ENCODE measurements around the gene MYO10. TPM values are rescaled to one million over a fixed set of nuclear protein-coding genes. Genes with fewer than 3 reads are reported as not detected.

Gene MYO10
- total and polyA plus RNA-seq, 2 of the 8 experiments (the other 6 are each of a cell fraction or from before 2014, with no cell fraction given) = 21.5 to 107 TPM

GRCh38 chr5:16757146-16757545 is 178.9 kb downstream of the MYO10 start:
- no peaks in the 10 kb centered on the region for H3K9me3 ChIP-seq (ENCODE audit: insufficient read depth in 2 of 2, low read depth in 1 of 2, low read length in 1 of 2)
- H2BK15ac ChIP-seq (ENCODE audit: low read length) = no peak overlapping the region
- no peak overlapping the region for H3K27ac ChIP-seq (ENCODE audit: low read depth, low read length)
- H3K27me3 ChIP-seq (replicated peaks in 1 of 4; ENCODE audit: control insufficient read depth in 3 of 4, extremely low read depth in 1 of 4, insufficient read depth in 3 of 4, low read length in 3 of 4) = no peaks in the 10 kb centered on the region
- CTCF ChIA-PET (ENCODE audit: partially characterized antibody) = interaction anchor here (0.6 to 2.4 kb wide), 7 partner anchors 19 to 746 kb away, joined by 3 to 8 read pairs (median 3); no protein-coding TSS in a partner anchor
- H2BK12ac ChIP-seq (ENCODE audit: low read depth, low read length) = no peak overlapping the region
- no peak overlapping the region for H4K91ac ChIP-seq (replicated peaks; ENCODE audit: insufficient read length, low read length)
- no peaks in the 10 kb centered on the region for H3K79me1 ChIP-seq (ENCODE audit: low read depth, low read length)
- no peak overlapping the region for H4K5ac ChIP-seq (ENCODE audit: insufficient read length, low read depth, low read length)
- H2AK5ac ChIP-seq (ENCODE audit: low read depth, low read length) = no peak overlapping the region
- H3K4me2 ChIP-seq (ENCODE audit: insufficient read depth in 1 of 2, low read depth in 2 of 2, low read length in 2 of 2) = no peak overlapping the region
- POLR2A ChIA-PET (ENCODE audit: partially characterized antibody) = interaction anchor here (3.1 kb wide), 1 partner anchor 19 kb away, joined by 17 read pairs; no protein-coding TSS in a partner anchor
- WGBS, 2 experiments (ENCODE audit: extremely low coverage in 1 of 2, insufficient coverage in 1 of 2, insufficient read length in 1 of 2, insufficient replicate concordance in 2 of 2, low coverage in 1 of 2, low lambda C conversion rate in 2 of 2, missing lambda C conversion rate in 1 of 2) = 62% methylated on average over 4 of the region's 6 CpGs; no CpG with 5 or more reads in 1 of the 2 experiments
- H3K9ac ChIP-seq (replicated peaks in 1 of 4; ENCODE audit: extremely low read depth in 1 of 4, low read depth in 3 of 4, low read length in 3 of 4) = no peak overlapping the region
- H4K20me1 ChIP-seq (replicated peaks in 1 of 2; ENCODE audit: control insufficient read depth in 1 of 2, insufficient read depth in 2 of 2, low read length in 2 of 2) = no peaks in the 10 kb centered on the region
- no peak overlapping the region for H3K23ac ChIP-seq (ENCODE audit: insufficient read length)
- no peak overlapping the region for H2BK20ac ChIP-seq (ENCODE audit: low read length)
- H2AFZ ChIP-seq (ENCODE audit: low read length) = no peak overlapping the region
- H3K14ac ChIP-seq (ENCODE audit: insufficient read length) = no peak overlapping the region
- no peak overlapping the region for H3K4me3 ChIP-seq (ENCODE audit: extremely low read depth in 1 of 4, insufficient read depth in 2 of 4, low read depth in 3 of 4, low read length in 4 of 4)
- H3K18ac ChIP-seq (ENCODE audit: extremely low read depth, low read length) = no peak overlapping the region
- H3K36me3 ChIP-seq (ENCODE audit: control insufficient read depth in 2 of 4, insufficient read depth in 4 of 4, low read length in 3 of 4) = peaks cover 0 to 19% (median 6%) of the 10 kb centered on the region in 4 experiments; a peak in 5 of 8 replicates
- TF ChIP-seq SIX5 (IDR thresholded peaks at IDR 0.05; ENCODE audit: low read depth, low read length) = no peak
- TF ChIP-seq CBX8 (IDR thresholded peaks at IDR 0.05; ENCODE audit: borderline replicate concordance, low read depth, low read length) = no peak
- TF ChIP-seq RNF2 (IDR thresholded peaks at IDR 0.05; ENCODE audit: borderline replicate concordance, low read depth, low read length, missing control alignments, poor library complexity, severe bottlenecking) = no peak
- TF ChIP-seq SIRT6 (IDR thresholded peaks at IDR 0.05; ENCODE audit: low read length) = no peak
- no peak for TF ChIP-seq ZNF274 (IDR thresholded peaks at IDR 0.05; ENCODE audit: borderline replicate concordance, extremely low read depth, low read length)
- no peak for TF ChIP-seq GTF2F1 (IDR thresholded peaks at IDR 0.05; ENCODE audit: borderline replicate concordance, low read depth, low read length)
- TF ChIP-seq SAP30 (IDR thresholded peaks at IDR 0.05; ENCODE audit: insufficient read depth, insufficient replicate concordance, low read length) = no peak
- no peak for TF ChIP-seq KDM1A (IDR thresholded peaks at IDR 0.05; ENCODE audit: borderline replicate concordance, low read length)
- no peak for TF ChIP-seq CEBPB (IDR thresholded peaks at IDR 0.05; ENCODE audit: low read depth, low read length)
- no peak for TF ChIP-seq JUN (IDR thresholded peaks at IDR 0.05; ENCODE audit: low read depth, low read length)
- no peak for TF ChIP-seq TBP (IDR thresholded peaks at IDR 0.05; ENCODE audit: low read depth, low read length)
- TF ChIP-seq POLR2A (IDR thresholded peaks at IDR 0.05; ENCODE audit: control extremely low read depth in 1 of 2, low read depth in 2 of 2, low read length in 2 of 2) = no peak
- no peak for TF ChIP-seq TAF1 (IDR thresholded peaks at IDR 0.05; ENCODE audit: low read depth, low read length)
- TF ChIP-seq POU5F1 (IDR thresholded peaks at IDR 0.05; ENCODE audit: low read depth, low read length) = no peak
- no peaks in the 10 kb centered on the region for H3K23me2 ChIP-seq (ENCODE audit: low read depth, low read length)
- H3K4me1 ChIP-seq (replicated peaks in 1 of 4; ENCODE audit: control insufficient read depth in 3 of 4, insufficient read depth in 4 of 4, low read length in 3 of 4) = peaks cover 0 to 5% (median 3%) of the 10 kb centered on the region in 4 experiments; a peak in 3 of 7 replicates
- H2BK5ac ChIP-seq (ENCODE audit: low read depth, low read length) = no peak overlapping the region
- H3K79me2 ChIP-seq (ENCODE audit: control insufficient read depth in 1 of 2, insufficient read depth in 2 of 2, low read length in 2 of 2) = no peaks in the 10 kb centered on the region
- no peak overlapping the region; the same call in 1 of the 2 replicates for H4K8ac ChIP-seq (ENCODE audit: extremely low read depth, insufficient read depth, low read length)
- DNase-seq (ENCODE audit: low read depth in 1 of 2, low spot score in 2 of 2) = no peak
- no peak overlapping the region for H2BK120ac ChIP-seq (replicated peaks; ENCODE audit: low read depth, low read length)
- H3K4ac ChIP-seq (replicated peaks; ENCODE audit: insufficient read length, low read depth, low read length) = no peak overlapping the region
- H3K56ac ChIP-seq (replicated peaks; ENCODE audit: insufficient read length, low read depth, low read length) = no peak overlapping the region
- no peak for FAIRE-seq
